Measurements from ENCODE around the gene LEP. TPM values are rescaled to one million over a fixed set of nuclear protein-coding genes. Genes with fewer than 3 reads are reported as not detected.

LEP gene
- total RNA-seq, 1 donor from 2014 or later: not detected

DNA sequence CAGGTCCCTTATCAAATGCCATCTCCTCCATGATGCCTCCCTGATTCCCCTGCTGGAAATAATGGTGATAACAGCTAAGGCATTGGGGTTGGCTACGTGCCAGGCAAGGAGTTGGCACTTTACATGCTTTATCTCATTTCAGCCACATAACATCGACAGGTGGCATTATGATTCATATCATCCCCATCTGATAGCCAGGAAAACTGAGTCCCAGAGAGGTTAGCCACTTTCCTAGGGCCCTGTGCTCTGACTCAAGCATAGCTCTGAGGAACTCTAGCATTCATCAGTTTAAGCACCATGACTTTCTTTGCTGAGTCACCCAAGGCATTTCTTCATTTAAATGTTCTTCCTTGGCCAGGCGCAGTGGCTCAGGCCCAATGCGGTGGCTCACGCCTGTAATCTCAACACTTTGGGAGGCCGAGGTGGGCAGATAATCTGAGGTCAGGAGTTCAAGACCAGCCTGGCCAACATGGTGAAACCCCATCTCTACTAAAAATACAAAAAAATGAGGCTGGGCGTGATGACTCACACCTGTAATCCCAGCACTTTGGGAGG lies 6.6 kb downstream of the LEP start:
- H3K36me3 Mint-ChIP-seq (ENCODE audit: insufficient read depth): no peaks in the 10 kb centered on the region
- peaks cover 26% of the 10 kb centered on the region for H3K27me3 Mint-ChIP-seq
- no peaks in the 10 kb centered on the region for H3K9me3 Mint-ChIP-seq (ENCODE audit: low read depth)
- TF ChIP-seq, protein P1, sequence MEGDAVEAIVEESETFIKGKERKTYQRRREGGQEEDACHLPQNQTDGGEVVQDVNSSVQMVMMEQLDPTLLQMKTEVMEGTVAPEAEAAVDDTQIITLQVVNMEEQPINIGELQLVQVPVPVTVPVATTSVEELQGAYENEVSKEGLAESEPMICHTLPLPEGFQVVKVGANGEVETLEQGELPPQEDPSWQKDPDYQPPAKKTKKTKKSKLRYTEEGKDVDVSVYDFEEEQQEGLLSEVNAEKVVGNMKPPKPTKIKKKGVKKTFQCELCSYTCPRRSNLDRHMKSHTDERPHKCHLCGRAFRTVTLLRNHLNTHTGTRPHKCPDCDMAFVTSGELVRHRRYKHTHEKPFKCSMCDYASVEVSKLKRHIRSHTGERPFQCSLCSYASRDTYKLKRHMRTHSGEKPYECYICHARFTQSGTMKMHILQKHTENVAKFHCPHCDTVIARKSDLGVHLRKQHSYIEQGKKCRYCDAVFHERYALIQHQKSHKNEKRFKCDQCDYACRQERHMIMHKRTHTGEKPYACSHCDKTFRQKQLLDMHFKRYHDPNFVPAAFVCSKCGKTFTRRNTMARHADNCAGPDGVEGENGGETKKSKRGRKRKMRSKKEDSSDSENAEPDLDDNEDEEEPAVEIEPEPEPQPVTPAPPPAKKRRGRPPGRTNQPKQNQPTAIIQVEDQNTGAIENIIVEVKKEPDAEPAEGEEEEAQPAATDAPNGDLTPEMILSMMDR (IDR thresholded peaks at IDR 0.05; ENCODE audit: unreplicated experiment): no peak
- H3K27ac Mint-ChIP-seq: no peak overlapping the region
- no peak for DNase-seq (ENCODE audit: low spot score, unreplicated experiment)
- H3K4me1 Mint-ChIP-seq (ENCODE audit: low read depth): no peaks in the 10 kb centered on the region
- H3K4me3 Mint-ChIP-seq (ENCODE audit: low read depth): no peak overlapping the region

DNA sequence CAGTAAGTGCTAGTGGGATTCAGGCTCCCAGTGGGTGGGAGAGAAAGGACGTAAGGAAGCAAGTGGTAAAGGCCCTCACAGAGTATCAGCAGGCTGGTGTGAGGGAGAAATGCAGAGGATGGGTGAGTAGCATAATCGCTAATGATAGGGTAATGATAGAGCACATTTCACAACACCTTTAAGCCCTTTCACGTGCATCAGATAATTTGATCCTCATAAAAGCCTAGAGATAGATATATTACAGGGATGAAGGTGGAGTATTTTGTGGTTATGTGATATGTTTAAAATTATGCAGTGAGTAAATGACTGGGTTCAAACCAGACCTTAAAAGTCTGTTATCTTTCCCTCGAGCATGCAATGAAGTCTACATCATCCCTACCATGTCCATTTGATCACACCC lies 10.3 kb downstream of the LEP start:
- H3K27me3 Mint-ChIP-seq: peaks cover 19% of the 10 kb centered on the region
- no peak for DNase-seq (ENCODE audit: low spot score, unreplicated experiment)
- no peaks in the 10 kb centered on the region for H3K9me3 Mint-ChIP-seq (ENCODE audit: low read depth)
- H3K4me1 Mint-ChIP-seq (ENCODE audit: low read depth): no peaks in the 10 kb centered on the region
- no peaks in the 10 kb centered on the region for H3K36me3 Mint-ChIP-seq (ENCODE audit: insufficient read depth)
- no peak overlapping the region for H3K4me3 Mint-ChIP-seq (ENCODE audit: low read depth)
- H3K27ac Mint-ChIP-seq: no peak overlapping the region
- TF ChIP-seq, protein P1 (IDR thresholded peaks at IDR 0.05; ENCODE audit: unreplicated experiment): no peak

- H3K27me3 Mint-ChIP-seq: peaks cover 14% of the 10 kb centered on the region
- no peak overlapping the region for H3K4me3 Mint-ChIP-seq (ENCODE audit: low read depth)
- peaks cover 8% of the 10 kb centered on the region for H3K4me1 Mint-ChIP-seq (ENCODE audit: low read depth)
- peaks cover 1% of the 10 kb centered on the region for H3K36me3 Mint-ChIP-seq (ENCODE audit: insufficient read depth)
- TF ChIP-seq, protein P1 (IDR thresholded peaks at IDR 0.05; ENCODE audit: unreplicated experiment): no peak
- no peak overlapping the region for H3K27ac Mint-ChIP-seq
- no peak for DNase-seq (ENCODE audit: low spot score, unreplicated experiment)
- no peaks in the 10 kb centered on the region for H3K9me3 Mint-ChIP-seq (ENCODE audit: low read depth)
Measured at GRCh38 chr7:128253701-128254100, 12.6 kb downstream of the LEP start.

- Mint-ChIP-seq H3K4me3 (ENCODE audit: low read depth) (no peak overlapping the region), H3K27ac (no peak overlapping the region), H3K4me1 (ENCODE audit: low read depth) (peaks cover 14% of the 10 kb centered on the region), H3K27me3 (peaks cover 12% of the 10 kb centered on the region), H3K36me3 (ENCODE audit: insufficient read depth) (peaks cover 1% of the 10 kb centered on the region), H3K9me3 (ENCODE audit: low read depth) (no peaks in the 10 kb centered on the region)
- TF ChIP-seq, protein P1 (IDR thresholded peaks at IDR 0.05; ENCODE audit: unreplicated experiment): no peak
- no peak for DNase-seq (ENCODE audit: low spot score, unreplicated experiment)
Measured at GRCh38 chr7:128254470-128254869, 13.4 kb downstream of the LEP start.

GRCh38 chr7:128255271-128255670 lies 14.2 kb downstream of the LEP start:
- Mint-ChIP-seq H3K4me1 (ENCODE audit: low read depth) (peaks cover 22% of the 10 kb centered on the region), H3K36me3 (ENCODE audit: insufficient read depth) (peaks cover 1% of the 10 kb centered on the region), H3K4me3 (ENCODE audit: low read depth) (no peak overlapping the region), H3K27me3 (peaks cover 5% of the 10 kb centered on the region), H3K27ac (no peak overlapping the region), H3K9me3 (ENCODE audit: low read depth) (no peaks in the 10 kb centered on the region)
- TF ChIP-seq, protein P1 (IDR thresholded peaks at IDR 0.05; ENCODE audit: unreplicated experiment): no peak
- DNase-seq (ENCODE audit: low spot score, unreplicated experiment): no peak
